Adrenal gland (tissue), 12 donors: ENCODE data around the gene NDUFA8. TPM values are rescaled to one million over a fixed set of nuclear protein-coding genes. Genes with fewer than 3 reads are reported as not detected.

Experiments
- DNase-seq, 7 donors: peaks; one replicate each; pipeline ENCODE4 v3.0.0-alpha.2; 2019 to 2020
- H3K27ac ChIP-seq, 5 donors: fragments of 200-600 bp; sonication (generic) in 4 of 5; 1 replicate in 3 of 5; 2 replicates in 2 of 5; pipeline versions ENCODE4 v1.5.1 to v1.8.0; 2016 to 2020; ENCODE audit warnings: mild to moderate bottlenecking in 1 of 5
- H3K27me3 ChIP-seq: fragments of 200-600 bp; 2 replicates; pipeline ENCODE4 v1.8.0; 2021
- H3K36me3 ChIP-seq, 2 donors: fragments of 200-600 bp; replicated peaks in 1 of 2; 1 replicate in 1 of 2; 2 replicates in 1 of 2; pipeline versions ENCODE4 v1.5.1 to v1.8.0; 2018 to 2022
- H3K4me1 ChIP-seq, 2 donors: fragments of 200-600 bp; replicated peaks in 1 of 2; 1 replicate in 1 of 2; 2 replicates in 1 of 2; pipeline versions ENCODE4 v1.5.1 to v1.8.0; 2018 to 2021
- H3K4me3 ChIP-seq, 4 donors: fragments of 200-600 bp; sonication (generic) in 3 of 4; one replicate each; pipeline ENCODE4 v1.5.1; 2016 to 2018
- H3K9me3 ChIP-seq, 3 donors: fragments of 200-600 bp; sonication (generic) in 1 of 3; replicated peaks in 1 of 3; 1 replicate in 2 of 3; 2 replicates in 1 of 3; pipeline versions ENCODE4 v1.5.1 to v1.8.0; 2016 to 2021
- POLR2A ChIP-seq, 2 donors: fragments of 450-650 bp; IDR thresholded peaks; one replicate each; pipeline ENCODE4 v1.6.1; 2017; ENCODE audit warnings: antibody characterized with exemption in 2 of 2, mild to moderate bottlenecking in 2 of 2, moderate library complexity in 1 of 2
- WGBS, 4 donors: extraction: QIAGEN DNeasy Blood & Tissue Kit in 2 of 4; methylation state at CpG; one replicate each; pipeline versions ENCODE4 v1.1.5 to v1.1.7; 2013 to 2017; 5-methylcytosine and 5-hydroxymethylcytosine counted together
- intact Hi-C, 2 donors: fragments of 100-400 bp; cut with DNase I; formaldehyde crosslinking; loops; one replicate each; pipeline versions ENCODE4 v1.14.1 to v1.15.0; 2022 to 2023
- polyA plus RNA-seq, 3 donors: library from polyadenylated mRNA; stranded (reverse); fragments of 200-250 nt in 2 of 3; fragments of 350-450 nt in 1 of 3; fragmentation: Illumina TruSeq in 1 of 3; extraction: RNeasy Lipid Tissue Mini Kit (QIAGEN cat#74804) in 1 of 3; gene quantifications; one replicate each; pipeline ENCODE4 v1.2.3, GENCODE V29; 2013 to 2014
- total RNA-seq, 9 donors: library from RNA; depleted of rRNA in 4 of 9; stranded (reverse); fragments of >200 nt in 4 of 9; fragments of 120-200 nt in 1 of 9; fragmentation: NEBNext Ultra II Directional in 1 of 9; extraction: Animal tissue kit (Norgen Biotek cat#: 25700) in 1 of 9; gene quantifications; one replicate each; pipeline versions ENCODE4 v1.1.0 to v1.2.4, GENCODE V29; 2013 to 2023
- TF ChIP-seq, protein P1 (sequence below), 6 experiments: fragments of 450-650 bp in 4 of 6; fragments of 200-600 bp in 2 of 6; sonication (generic) in 1 of 6; IDR thresholded peaks; 1 replicate in 5 of 6; 2 replicates in 1 of 6; pipeline versions ENCODE4 v1.5.1 to v1.8.0; 2016 to 2021; ENCODE audit warnings: antibody characterized with exemption in 6 of 6, mild to moderate bottlenecking in 2 of 6, moderate library complexity in 1 of 6
- donor health status: healthy with polysubstance abuse.
- donor health status: Bipolar disorder and iron deficiency.
- donor health status: DM: yes; HTN: yes; CAD: no.
- donor health status: DM: no; HTN: no; CAD: no.
- donor health status: DM: no; HTN: no; CAD: no.
- donor health status: DM: yes; HTN: yes; CAD: no.

Gene NDUFA8
- total and polyA plus RNA-seq, 12 donors: 34.5 to 182 (median 70.8) TPM

DNA sequence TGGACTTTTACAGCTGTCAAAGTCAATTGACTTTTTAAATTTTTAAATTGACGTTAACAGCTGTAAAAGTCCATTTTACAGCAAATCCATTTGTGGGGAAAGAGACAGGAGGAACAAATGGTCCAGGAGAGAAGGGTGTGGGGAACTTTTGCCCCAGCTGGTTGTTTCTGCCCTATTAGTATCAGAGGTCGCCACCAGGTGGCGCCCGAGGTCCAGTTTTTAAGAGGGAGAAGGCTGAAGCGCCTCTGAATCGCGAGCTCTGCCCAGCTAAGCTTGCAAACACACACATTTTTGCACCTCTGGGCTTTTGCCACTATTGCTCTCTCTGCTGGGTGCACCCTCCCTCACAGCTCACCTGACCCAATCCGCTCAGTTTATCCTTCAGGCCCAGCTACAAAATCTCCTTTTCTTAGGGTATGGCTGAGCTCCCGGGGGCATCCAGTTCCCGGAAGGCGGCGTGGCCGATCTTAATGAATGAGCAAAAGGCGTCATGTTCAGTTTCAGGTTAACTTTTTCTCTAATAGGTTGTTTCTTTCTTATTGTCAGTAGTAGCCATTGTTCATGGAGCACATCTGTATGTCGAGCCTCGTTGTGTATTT, 60.2 kb downstream of the NDUFA8 start:
- no peaks in the 10 kb centered on the region for H3K27me3 ChIP-seq
- WGBS, 4 donors: 43 to 47% (median 44%) methylated on average over 16 of the region's 16 CpGs
- H3K36me3 ChIP-seq: no peaks in the 10 kb centered on the region
- peak overlapping the region in 2 of 5 donors; percentile 81 to 83 for H3K27ac ChIP-seq
- no peaks in the 10 kb centered on the region for H3K9me3 ChIP-seq
- intact Hi-C loops: loop anchor here in 1 of 2 donors (2.0 kb wide), 1 partner anchor 23 kb away; no protein-coding TSS in a partner anchor
- no peak overlapping the region for H3K4me3 ChIP-seq
- peaks cover 22% of the 10 kb centered on the region in 2 donors for H3K4me1 ChIP-seq
- TF ChIP-seq, protein P1, sequence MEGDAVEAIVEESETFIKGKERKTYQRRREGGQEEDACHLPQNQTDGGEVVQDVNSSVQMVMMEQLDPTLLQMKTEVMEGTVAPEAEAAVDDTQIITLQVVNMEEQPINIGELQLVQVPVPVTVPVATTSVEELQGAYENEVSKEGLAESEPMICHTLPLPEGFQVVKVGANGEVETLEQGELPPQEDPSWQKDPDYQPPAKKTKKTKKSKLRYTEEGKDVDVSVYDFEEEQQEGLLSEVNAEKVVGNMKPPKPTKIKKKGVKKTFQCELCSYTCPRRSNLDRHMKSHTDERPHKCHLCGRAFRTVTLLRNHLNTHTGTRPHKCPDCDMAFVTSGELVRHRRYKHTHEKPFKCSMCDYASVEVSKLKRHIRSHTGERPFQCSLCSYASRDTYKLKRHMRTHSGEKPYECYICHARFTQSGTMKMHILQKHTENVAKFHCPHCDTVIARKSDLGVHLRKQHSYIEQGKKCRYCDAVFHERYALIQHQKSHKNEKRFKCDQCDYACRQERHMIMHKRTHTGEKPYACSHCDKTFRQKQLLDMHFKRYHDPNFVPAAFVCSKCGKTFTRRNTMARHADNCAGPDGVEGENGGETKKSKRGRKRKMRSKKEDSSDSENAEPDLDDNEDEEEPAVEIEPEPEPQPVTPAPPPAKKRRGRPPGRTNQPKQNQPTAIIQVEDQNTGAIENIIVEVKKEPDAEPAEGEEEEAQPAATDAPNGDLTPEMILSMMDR (IDR thresholded peaks at IDR 0.05): peak; percentile 86 to 90 (median 88)
- TF ChIP-seq POLR2A (IDR thresholded peaks at IDR 0.05): no peak
- peak; percentile 83 to 95 (median 93) for DNase-seq

DNA sequence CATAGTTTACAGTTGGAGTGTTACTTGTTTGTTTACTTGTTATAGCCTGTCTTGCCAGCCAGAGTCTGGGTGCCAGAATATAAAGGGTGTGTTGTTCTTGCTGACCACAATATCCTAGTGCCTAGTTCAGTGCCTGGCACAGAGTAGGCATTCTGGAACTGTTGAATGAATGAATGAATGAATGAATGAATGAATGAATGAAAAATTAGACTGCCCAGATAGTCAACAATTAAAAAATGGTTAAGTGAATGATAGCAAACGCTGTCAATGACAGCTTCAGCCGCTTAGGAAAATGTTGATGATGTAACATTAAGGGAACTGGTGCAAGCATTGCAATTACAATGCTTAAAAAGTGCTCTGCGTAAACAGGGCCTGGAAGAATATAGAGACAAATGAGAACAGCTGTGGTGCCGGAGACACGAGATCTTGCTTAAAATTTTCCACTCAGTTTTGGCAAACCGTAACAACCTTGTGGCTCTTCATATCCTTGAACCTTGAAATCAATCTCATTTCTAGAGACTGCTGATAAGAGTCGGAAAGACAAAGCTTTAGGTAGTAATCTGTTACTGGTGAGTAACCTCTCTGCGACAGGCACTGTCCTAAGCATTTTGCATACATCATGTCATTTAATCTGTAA, 61.8 kb downstream of the NDUFA8 start:
- no peaks in the 10 kb centered on the region for H3K27me3 ChIP-seq
- intact Hi-C loops: loop anchor here in 1 of 2 donors (2.0 kb wide), 1 partner anchor 25 kb away; no protein-coding TSS in a partner anchor
- peak in 6 of 7 donors; percentile 46 to 69 (median 66) for DNase-seq
- 32 to 46% (median 38%) methylated on average over 8 of the region's 8 CpGs for WGBS, 4 donors
- H3K9me3 ChIP-seq: no peaks in the 10 kb centered on the region
- peak overlapping the region; percentile 64 to 88 (median 81) for H3K27ac ChIP-seq
- TF ChIP-seq, protein P1 (IDR thresholded peaks at IDR 0.05): no peak
- no peak for TF ChIP-seq POLR2A (IDR thresholded peaks at IDR 0.05)
- H3K36me3 ChIP-seq: no peaks in the 10 kb centered on the region
- H3K4me1 ChIP-seq: peaks cover 26 to 27% of the 10 kb centered on the region in 2 donors
- H3K4me3 ChIP-seq: no peak overlapping the region

DNA sequence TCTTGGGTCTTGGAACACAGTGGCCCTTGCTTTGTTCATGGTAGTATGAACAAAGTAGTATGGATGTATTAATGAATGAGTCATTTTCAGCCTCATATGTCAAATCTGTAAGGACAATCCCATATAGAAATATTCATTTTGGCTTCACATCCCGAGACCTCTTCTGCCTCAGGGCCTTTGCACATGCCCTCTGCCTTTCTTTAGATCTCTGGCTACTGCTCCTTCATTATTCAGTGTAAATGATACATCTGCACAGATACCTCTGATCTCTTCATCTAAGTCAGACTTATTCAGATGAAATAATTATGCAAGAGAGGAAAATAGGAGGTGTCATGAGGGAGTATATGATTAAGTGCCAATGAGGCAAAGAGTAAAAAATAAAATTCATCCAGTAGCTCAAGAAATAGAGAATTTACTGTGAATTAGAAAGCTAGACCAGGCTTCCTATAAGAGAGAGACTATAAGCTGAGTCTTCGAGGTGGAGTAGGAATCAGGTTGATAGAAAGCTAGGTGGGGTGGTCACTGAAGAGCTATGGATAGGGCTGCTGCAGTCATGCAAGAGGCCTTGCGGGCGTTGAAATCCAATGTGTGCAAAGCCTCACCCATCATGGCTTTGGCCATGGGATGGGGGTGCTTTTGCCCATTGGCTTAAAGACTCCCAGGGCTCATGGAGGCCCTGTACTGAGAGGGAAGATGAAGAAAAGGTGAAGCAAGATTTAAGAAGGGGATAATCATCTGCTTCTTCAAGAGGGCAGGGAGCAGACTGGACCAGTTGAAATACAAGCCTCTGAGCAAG, 62.8 kb downstream of the NDUFA8 start:
- Histone ChIP-seq H3K36me3 (no peaks in the 10 kb centered on the region), H3K4me1 (peaks cover 28 to 34% of the 10 kb centered on the region in 2 donors), H3K27ac (peak overlapping the region; percentile 62 to 88 (median 81)), H3K27me3 (no peaks in the 10 kb centered on the region), H3K4me3 (no peak overlapping the region), H3K9me3 (no peaks in the 10 kb centered on the region)
- TF ChIP-seq POLR2A (IDR thresholded peaks at IDR 0.05): no peak
- TF ChIP-seq, protein P1 (IDR thresholded peaks at IDR 0.05): no peak
- intact Hi-C loops: no loop called here
- WGBS, 4 donors: 82 to 95% (median 91%) methylated on average over 4 of the region's 4 CpGs
- DNase-seq: peak in 1 of 7 donors; percentile 51
